DOHH2 (cell line): Measurements from ENCODE around the gene EXOC8.

Experiments used
- CTCF ChIP-seq: fragments of 200-600 bp; sonication (generic); IDR thresholded peaks from one replicate; pipeline ENCODE4 v1.5.1; 2014; ENCODE audit warnings: antibody characterized with exemption, mild to moderate bottlenecking, low read depth, low read length; ENCODE audit not compliant: poor library complexity, severe bottlenecking
- EZH2phosphoT487 ChIP-seq: fragments of 200-600 bp; sonication (generic); IDR thresholded peaks from 2 replicates; pipeline ENCODE4 v1.6.1; 2017; ENCODE audit warnings: borderline replicate concordance, mild to moderate bottlenecking, antibody characterized with exemption, low read length, moderate library complexity, mixed read lengths

- TF ChIP-seq CTCF (no peak), EZH2phosphoT487 (no peak)
Measured at GRCh38 chr1:231382426-231382825, 44.8 kb upstream of the EXOC8 start.
